Measurements from ENCODE around the gene IGBP1. TPM values are rescaled to one million over a fixed set of nuclear protein-coding genes. Genes with fewer than 3 reads are reported as not detected.
"Not testable (repeated sequence)": the region's sequence is repeated elsewhere in the genome, so short reads cannot be mapped to it uniquely, and the experiment has no call there.

The IGBP1 gene
- total RNA-seq, 1 donor from 2014 or later, result 31.2 TPM

DNA sequence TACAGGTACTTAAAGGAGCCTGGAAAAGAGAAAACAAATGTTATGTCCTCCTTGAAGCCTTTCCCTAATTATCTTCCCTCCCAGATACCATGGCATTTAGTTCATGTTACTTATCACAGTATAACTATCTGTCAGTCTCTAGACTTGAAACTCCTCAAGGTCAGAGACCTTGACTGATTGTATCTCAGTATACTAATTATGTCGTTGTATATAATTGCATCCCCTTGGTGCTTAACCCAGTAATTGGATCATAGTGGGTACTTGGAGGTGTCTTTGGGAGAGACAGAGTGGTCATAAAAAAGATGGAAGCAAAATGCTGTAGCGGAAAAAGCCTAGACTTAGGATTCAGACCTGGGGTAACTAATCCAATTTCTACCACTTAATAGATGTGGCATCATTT, 8.1 kb downstream of the IGBP1 start:
- no peak for DNase-seq (ENCODE audit: low spot score)
- intact Hi-C loops (cut with DNase I), result no loop called here

DNA sequence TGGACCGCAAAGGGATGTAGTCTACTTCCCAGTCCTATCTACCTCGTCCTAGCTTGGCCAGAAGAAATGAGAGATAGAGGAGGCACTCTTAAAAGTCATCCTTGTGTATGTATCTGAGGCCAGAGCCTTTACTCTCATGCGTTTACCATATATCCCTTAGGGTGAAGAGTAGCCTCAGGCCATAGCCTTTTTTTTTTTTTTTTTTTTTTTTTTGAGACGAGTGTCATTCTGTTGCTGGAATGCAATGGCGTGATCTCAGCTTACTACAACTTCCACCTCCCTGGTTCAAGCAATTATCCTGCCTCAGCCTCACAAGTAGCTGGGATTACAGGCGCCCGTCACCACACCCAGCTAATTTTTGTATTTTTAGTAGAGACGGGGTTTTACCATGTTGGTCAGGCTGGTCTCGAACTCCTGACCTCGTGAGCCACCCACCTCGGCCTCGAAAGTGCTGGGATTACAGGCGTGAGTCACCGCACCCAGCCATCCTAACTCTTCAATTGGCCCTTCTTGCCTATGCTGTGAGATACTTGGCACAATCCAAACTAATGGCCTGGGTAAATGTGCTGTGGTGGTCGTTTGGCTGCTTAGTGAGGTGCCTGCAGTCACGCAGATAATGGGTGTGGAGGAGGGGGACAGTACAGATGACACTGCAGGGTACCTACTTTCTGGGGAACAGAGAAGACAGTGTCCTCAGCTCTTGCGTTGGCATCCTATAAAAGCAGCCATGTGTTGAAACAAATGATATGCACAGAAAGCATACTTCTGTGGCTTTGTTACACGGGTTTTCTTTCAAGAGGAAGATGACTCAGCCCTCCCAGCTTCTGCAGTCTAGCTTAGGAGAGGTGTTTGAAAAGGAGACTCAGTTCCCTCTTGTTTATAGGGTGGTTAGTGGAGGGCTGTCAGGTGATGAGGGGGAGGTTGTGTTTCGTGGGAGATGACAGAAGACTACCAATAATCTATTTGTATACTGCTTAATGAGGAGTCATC, 33.6 kb downstream of the IGBP1 start:
- intact Hi-C loops (cut with DNase I), result no loop called here
- DNase-seq (ENCODE audit: low spot score), result no peak

DNA sequence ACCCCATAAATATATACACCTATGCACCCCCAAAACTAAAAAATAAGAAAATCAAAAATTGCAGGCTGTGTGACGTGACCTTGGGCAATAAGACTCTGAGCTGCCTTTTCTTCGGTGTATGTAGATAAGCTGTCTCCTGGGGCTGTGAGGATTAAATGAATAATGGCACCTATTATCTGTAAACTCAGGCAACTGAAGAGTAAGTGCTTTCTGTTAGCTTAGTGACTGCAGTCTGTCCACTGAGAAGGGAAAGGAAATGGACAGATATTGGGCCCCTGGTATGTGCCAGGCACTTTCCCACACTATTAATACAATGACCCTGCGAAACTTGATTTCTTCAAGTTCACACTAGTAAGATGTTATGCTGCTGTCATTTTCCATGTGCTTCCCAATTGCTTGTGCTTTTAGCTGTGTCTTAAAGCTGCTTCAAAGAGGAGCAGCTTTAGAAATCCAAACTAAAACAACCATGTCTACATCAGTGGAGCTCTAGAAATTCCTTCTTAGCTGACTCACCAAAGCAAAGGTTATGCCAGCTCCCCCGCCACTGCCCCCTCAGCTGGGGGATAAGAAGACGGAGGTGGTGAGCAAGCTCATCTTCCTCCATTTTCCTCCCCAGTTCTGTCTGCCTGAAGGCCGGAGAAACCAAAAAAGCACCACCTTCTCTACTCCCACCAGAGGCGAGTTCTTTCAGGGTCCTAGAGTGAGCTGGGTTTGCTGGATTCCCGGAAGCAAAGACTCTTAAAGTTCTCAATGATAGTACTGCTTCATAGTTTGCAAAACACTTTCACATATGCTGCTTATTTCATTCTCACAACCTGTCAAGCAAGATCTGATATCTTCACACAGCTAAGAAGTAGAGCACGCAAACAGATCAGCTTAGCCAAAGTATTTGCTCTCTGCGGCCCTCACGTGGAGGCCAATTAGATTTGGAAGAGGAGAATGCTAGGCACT, 35.3 kb downstream of the IGBP1 start:
- intact Hi-C loops (cut with DNase I), result no loop called here
- DNase-seq (ENCODE audit: low spot score), result no peak

GRCh38 chrX:70169281-70169680, 36.0 kb downstream of the IGBP1 start:
- intact Hi-C loops (cut with DNase I), result no loop called here
- DNase-seq (ENCODE audit: low spot score), result no peak

DNA sequence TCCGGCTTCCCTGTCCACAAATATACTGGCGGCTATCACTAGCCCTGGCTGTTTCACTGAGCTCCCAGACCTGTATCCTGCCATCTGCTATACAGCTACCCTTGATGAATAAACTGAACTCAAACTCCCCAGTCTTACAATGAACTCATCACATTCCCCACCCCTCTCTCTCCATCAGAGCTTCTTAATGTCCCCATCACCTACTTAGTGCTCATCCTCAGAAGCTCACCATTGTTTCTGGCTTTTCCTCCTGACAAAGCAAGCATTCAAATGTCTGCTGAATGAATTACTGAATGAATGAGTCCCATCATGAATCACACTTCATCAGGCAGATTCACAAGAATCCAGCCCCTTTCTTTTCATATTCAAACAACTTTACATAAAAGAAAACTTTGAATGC, 38.4 kb downstream of the IGBP1 start:
- no peak for DNase-seq (ENCODE audit: low spot score)
- intact Hi-C loops (cut with DNase I), result no loop called here

GRCh38 chrX:70172221-70172620, 39.0 kb downstream of the IGBP1 start:
- intact Hi-C loops (cut with DNase I), result no loop called here

GRCh38 chrX:70172964-70173363, 39.7 kb downstream of the IGBP1 start:
- no peak for DNase-seq (ENCODE audit: low spot score)
- intact Hi-C loops (cut with DNase I), result no loop called here

More at GRCh38 chrX:70172221-70172620, 39.0 kb downstream of the IGBP1 start:
- DNase-seq (ENCODE audit: low spot score), result no peak

- intact Hi-C loops (cut with DNase I), result no loop called here
Observed at GRCh38 chrX:70174754-70175153, 41.5 kb downstream of the IGBP1 start.

GRCh38 chrX:70175338-70175737, 42.1 kb downstream of the IGBP1 start:
- DNase-seq (ENCODE audit: low spot score), result no peak
- intact Hi-C loops (cut with DNase I), result no loop called here

More at GRCh38 chrX:70174754-70175153, 41.5 kb downstream of the IGBP1 start:
- DNase-seq (ENCODE audit: low spot score), result no peak

DNA sequence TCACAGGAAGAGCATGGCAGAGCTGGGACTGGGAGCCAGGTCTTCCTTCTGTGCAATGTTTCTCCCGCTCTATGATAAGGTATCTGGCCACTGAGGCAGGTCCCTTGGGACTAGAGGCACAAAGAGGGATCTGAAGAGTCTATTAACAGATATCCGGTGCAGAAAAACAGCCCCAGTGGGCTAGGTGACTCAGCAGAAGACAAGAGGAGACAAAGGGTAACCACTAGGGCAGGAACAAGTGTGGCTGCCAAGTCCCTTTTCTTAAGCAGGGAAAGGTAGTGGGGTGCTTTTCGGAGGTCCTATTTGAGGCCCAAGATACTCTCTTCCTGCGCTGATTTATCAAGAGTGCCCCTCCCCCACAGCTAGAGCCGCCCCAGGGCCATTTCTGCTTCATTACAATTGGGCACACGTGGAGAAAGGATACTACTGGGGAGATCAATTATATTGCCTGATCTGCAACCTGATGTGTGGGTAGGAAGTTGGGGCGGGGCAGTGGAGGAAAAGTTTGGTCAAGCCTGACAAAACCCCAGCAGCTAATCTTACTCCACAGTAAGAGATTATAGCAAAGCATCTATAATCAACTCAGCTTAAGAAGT, 43.8 kb downstream of the IGBP1 start, which contains the start of gene DGAT2L6:
DGAT2L6 (plus strand) TSS at position 546 of the 596 bp plus-strand sequence. CDS start 100 bp downstream, outside the sequence.
- intact Hi-C loops (cut with DNase I), result no loop called here
- no peak for DNase-seq (ENCODE audit: low spot score)

DNA sequence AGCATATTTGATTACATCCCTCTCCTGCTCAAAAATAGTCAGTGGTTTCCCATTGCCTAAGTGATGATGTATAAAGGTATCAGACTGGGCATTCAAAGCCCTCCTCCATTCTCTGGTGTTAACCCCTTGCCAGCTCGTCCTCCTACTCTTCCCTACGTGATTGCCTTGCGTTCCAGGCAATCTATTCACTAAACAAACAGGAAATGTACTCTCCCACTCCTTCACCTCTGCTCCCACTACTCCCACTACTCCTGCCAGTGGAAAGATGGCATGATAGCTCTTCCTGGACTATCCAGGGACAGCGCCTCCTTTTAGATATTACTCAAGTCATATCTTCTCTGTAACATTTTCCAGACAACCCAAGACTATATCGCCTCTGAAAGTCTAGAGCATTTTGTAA, 49.8 kb downstream of the IGBP1 start:
- intact Hi-C loops (cut with DNase I), result no loop called here
- no peak for DNase-seq (ENCODE audit: low spot score)

DNA sequence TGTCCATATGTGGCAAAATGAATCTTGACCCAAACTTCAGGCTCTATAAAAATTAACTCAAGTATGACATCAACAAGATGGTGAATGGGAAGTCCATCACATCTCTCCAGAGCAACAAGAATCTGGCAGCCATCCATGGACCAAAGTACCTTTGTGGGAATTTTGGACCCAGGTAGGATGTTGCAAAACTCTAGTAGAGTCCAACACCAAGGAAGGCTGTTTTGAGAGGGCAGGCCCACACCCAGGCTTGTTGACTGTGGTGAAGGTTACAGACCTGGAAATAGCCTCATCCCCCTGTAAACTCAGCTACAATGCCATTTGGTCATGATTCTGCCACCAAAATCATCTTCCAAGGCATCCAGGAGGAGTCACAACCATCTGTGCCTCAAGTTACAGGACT, 57.0 kb downstream of the IGBP1 start:
- DNase-seq (ENCODE audit: low spot score), result no peak
- intact Hi-C loops (cut with DNase I), result no loop called here

DNA sequence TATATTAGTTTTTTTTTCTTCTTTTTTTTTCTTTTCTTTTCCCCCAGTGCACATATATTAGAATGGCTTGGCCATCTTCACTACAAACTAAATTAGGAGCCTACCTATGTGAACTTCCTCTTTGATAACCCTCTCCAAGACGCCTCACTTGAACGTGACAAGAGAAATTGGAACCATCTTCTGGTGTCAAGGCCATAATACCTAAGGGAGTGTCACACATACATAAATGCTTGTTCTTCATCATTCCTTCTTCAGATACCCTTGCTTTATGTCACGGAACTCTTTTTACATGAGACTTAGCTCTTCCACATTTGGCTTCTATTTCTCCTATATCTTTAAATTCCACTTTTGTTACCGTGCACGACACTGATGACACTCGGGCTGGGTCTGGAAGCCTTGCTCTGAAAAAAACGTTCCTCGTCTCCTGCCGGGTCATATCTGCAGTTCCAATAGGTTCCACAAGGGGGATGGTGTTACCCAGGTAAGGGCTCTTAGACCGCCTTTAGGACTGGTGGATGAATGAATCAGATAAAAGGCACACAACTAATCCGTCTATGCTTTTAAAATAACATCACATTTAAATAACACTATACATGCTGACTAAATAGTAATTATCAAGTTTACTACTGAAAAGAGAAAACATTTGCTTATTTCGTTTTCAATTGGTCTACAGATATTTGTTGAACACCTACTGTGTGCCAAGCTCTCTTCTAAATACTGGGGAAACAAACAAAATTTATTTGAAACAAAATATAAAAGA, 63.9 kb downstream of the IGBP1 start:
- DNase-seq (ENCODE audit: low spot score), result no peak
- intact Hi-C loops (cut with DNase I), result no loop called here

GRCh38 chrX:70201732-70202131, 68.5 kb downstream of the IGBP1 start:
- intact Hi-C loops (cut with DNase I), result no loop called here
- no peak for DNase-seq (ENCODE audit: low spot score)

- DNase-seq (ENCODE audit: low spot score), result no peak
- intact Hi-C loops (cut with DNase I), result no loop called here
Observed at GRCh38 chrX:70208479-70208878, 75.2 kb downstream of the IGBP1 start.

DNA sequence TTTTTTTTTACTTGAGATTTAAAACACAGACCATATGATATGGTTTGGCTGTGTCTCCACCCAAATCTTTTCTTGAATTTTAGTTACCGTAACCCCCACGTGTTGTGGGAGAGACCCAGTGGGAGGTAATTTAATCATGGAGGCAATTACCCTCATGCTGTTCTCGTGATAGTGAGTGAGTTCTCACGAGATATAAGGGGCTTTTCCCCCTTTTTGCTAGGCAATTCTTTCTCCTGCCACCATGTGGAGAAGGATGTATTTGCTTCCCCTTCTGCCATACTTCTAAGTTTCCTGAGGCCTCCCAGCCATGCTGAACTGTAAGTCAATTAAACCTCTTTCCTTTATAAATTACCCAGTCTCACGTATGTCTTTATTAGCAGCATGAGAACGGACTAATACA, 76.3 kb downstream of the IGBP1 start:
- intact Hi-C loops (cut with DNase I), result not testable (repeated sequence)

More for the DNA sequence above, 76.3 kb downstream of the IGBP1 start:
- DNase-seq (ENCODE audit: low spot score), result not testable (repeated sequence)

All from cardiac septum (tissue), 1 donor.